GM12878 (cell line): ENCODE results near the gene AFAP1. TPM values are rescaled to one million over a fixed set of nuclear protein-coding genes. Genes with fewer than 3 reads are reported as not detected.

Experiments used
- ATAC-seq: fragments of 200-7000 bp; cut with Tn5 transposase; 3 replicates; pipeline ENCODE4 v1.9.1; 2020; ENCODE audit warnings: mild to moderate bottlenecking, moderate library complexity
- BruUV-seq: library from RNA; stranded (reverse); fragments of 400-500 nt; replicated peaks from 2 replicates; lab custom pipeline; 2021; lab: Mats Ljungman, UMichigan
- CTCF ChIA-PET: fragments of 300-600 bp; sonication (Branson Sonifier 250); formaldehyde crosslinking; extraction: SDS; loops from one replicate; lab custom pipeline; 2021; ENCODE audit warnings: inconsistent platforms; lab: Yijun Ruan, JAX
- POLR2A ChIA-PET: fragments of 350-600 bp; formaldehyde crosslinking; extraction: SDS; loops from one replicate; lab custom pipeline; 2021; ENCODE audit warnings: inconsistent platforms; lab: Charles Lee
- RAD21 ChIA-PET: fragments of 300-600 bp; sonication (Branson Sonifier 250); formaldehyde crosslinking; loops from one replicate; lab custom pipeline; 2023; ENCODE audit warnings: antibody characterized with exemption; ENCODE audit not compliant: unreplicated experiment; lab: Charles Lee
- SMC1A ChIA-PET: fragments of 300-600 bp; sonication (Branson Sonifier 250); formaldehyde crosslinking; loops from one replicate; lab custom pipeline; 2023; ENCODE audit not compliant: unreplicated experiment, uncharacterized antibody; lab: Charles Lee
- DNase-seq: peaks from one replicate; pipeline ENCODE4 v3.0.0-alpha.2; 2011; ENCODE audit warnings: low read depth, low spot score
- FAIRE-seq: peaks from 3 replicates; lab custom pipeline; 2011; peaks lifted over from hg19 to GRCh38; lab: Jason Lieb, UNC
- H2AFZ ChIP-seq: 2 replicates; pipeline ENCODE4 v1.6.0; 2011; ENCODE audit warnings: low read depth, low read length, control low read depth; ENCODE audit not compliant: control insufficient read depth
- H3K27ac ChIP-seq: 2 replicates; pipeline ENCODE4 v1.5.1; 2011; ENCODE audit warnings: control low read depth; ENCODE audit not compliant: control insufficient read depth, insufficient read depth
- H3K27me3 ChIP-seq, 2 experiments: replicated peaks in 1 of 2; 2 replicates each; pipeline versions ENCODE4 v1.6.0 to v1.6.1; 2011; ENCODE audit warnings: low read length in 1 of 2; ENCODE audit not compliant: control insufficient read depth in 2 of 2, insufficient read depth in 2 of 2
- H3K36me3 ChIP-seq, 2 experiments: 2 replicates each; pipeline ENCODE4 v1.5.1; 2011; ENCODE audit warnings: low read length in 1 of 2; ENCODE audit not compliant: control insufficient read depth in 2 of 2, insufficient read depth in 2 of 2
- H3K4me1 ChIP-seq: 2 replicates; pipeline ENCODE4 v1.6.1; 2011; ENCODE audit warnings: mild to moderate bottlenecking, low read length, moderate library complexity, mixed read lengths; ENCODE audit not compliant: control insufficient read depth, insufficient read depth
- H3K4me2 ChIP-seq: 2 replicates; pipeline ENCODE4 v1.6.0; 2011; ENCODE audit warnings: control low read depth; ENCODE audit not compliant: control insufficient read depth, insufficient read depth
- H3K4me3 ChIP-seq: fragments of 200-600 bp; sonication (generic); 2 replicates; pipeline ENCODE4 v1.5.1; 2016
- H3K79me2 ChIP-seq: 2 replicates; pipeline ENCODE4 v1.6.0; 2011; ENCODE audit warnings: low read length; ENCODE audit not compliant: control insufficient read depth, insufficient read depth
- H3K9ac ChIP-seq: 2 replicates; pipeline ENCODE4 v1.8.0; 2011; ENCODE audit warnings: low read length, control low read depth, mixed read lengths; ENCODE audit not compliant: control insufficient read depth, insufficient read depth
- H3K9me3 ChIP-seq: replicated peaks from 3 replicates; pipeline ENCODE4 v1.5.1; 2011; ENCODE audit warnings: mild to moderate bottlenecking, low read length; ENCODE audit not compliant: control insufficient read depth, insufficient read depth
- H4K20me1 ChIP-seq: 2 replicates; pipeline ENCODE4 v1.6.0; 2011; ENCODE audit not compliant: control insufficient read depth, insufficient read depth
- CEBPB ChIP-seq, 2 experiments: fragments of 150-350 bp in 1 of 2; IDR thresholded peaks; 2 replicates each; pipeline ENCODE4 v1.6.1; 2012 to 2014; ENCODE audit warnings: low read depth in 2 of 2, low read length in 2 of 2, borderline replicate concordance in 1 of 2, inconsistent platforms in 1 of 2
- CREB1 ChIP-seq: IDR thresholded peaks from 2 replicates; pipeline ENCODE4 v1.6.1; 2012; ENCODE audit warnings: low read depth, mild to moderate bottlenecking, inconsistent platforms
- FOXM1 ChIP-seq: IDR thresholded peaks from 2 replicates; pipeline ENCODE4 v1.6.1; 2012; ENCODE audit warnings: low read depth, mild to moderate bottlenecking, inconsistent platforms, low read length, moderate library complexity
- MEF2A ChIP-seq: IDR thresholded peaks from 2 replicates; pipeline ENCODE4 v1.6.1; 2011; ENCODE audit warnings: low read depth, mild to moderate bottlenecking, low read length, moderate library complexity; ENCODE audit not compliant: insufficient read depth
- PAX8 ChIP-seq: fragments of 450-650 bp; IDR thresholded peaks from 2 replicates; pipeline ENCODE4 v1.6.1; 2017; ENCODE audit warnings: mild to moderate bottlenecking, moderate library complexity
- RAD21 ChIP-seq: IDR thresholded peaks from 2 replicates; pipeline ENCODE4 v1.6.1; 2011; ENCODE audit warnings: mild to moderate bottlenecking, low read depth, low read length, moderate library complexity; ENCODE audit not compliant: insufficient read depth
- RCOR1 ChIP-seq: conservative IDR thresholded peaks from 2 replicates; pipeline ENCODE4 v1.6.1; 2012; ENCODE audit warnings: low read depth, low read length, improper control_type of control experiment
- SMARCA5 ChIP-seq: fragments of 450-650 bp; IDR thresholded peaks from 2 replicates; pipeline ENCODE4 v1.6.1; 2017; ENCODE audit warnings: mild to moderate bottlenecking
- WGBS: methylation state at CpG from one replicate; pipeline ENCODE4 v1.1.6; 2016; ENCODE audit warnings: low lambda C conversion rate; ENCODE audit not compliant: insufficient replicate concordance, insufficient coverage; ENCODE audit errors: missing lambda C conversion rate; 5-methylcytosine and 5-hydroxymethylcytosine counted together
- in situ Hi-C: fragments of 300-500 bp; cut with MboI; formaldehyde crosslinking; loops from 9 replicates; pipeline ENCODE4 v1.14.3; 2018; ENCODE audit warnings: mixed read lengths
- intact Hi-C: fragments of 100-400 bp; cut with micrococcal nuclease; formaldehyde crosslinking; loops from one replicate; pipeline ENCODE4 v1.14.2; 2022; ENCODE audit not compliant: unreplicated experiment
- polyA plus RNA-seq, 11 experiments: library from polyadenylated mRNA; depleted of rRNA in 4 of 11; unstranded in 6 of 11; stranded (reverse) in 5 of 11; fragments of >200 nt; fragmentation: Nextera tagmentation in 4 of 11; fragmentation: Illumina TruSeq in 1 of 11; extraction: Ambion mirVana in 4 of 11; extraction: Trizol in 1 of 11; gene quantifications; 1 replicate in 1 of 11; 2 replicates in 10 of 11; pipeline versions ENCODE4 v1.2.1 to v1.2.3, GENCODE V29; 2011 to 2016; ENCODE audit warnings: inconsistent platforms in 2 of 11, missing spikeins in 2 of 11, low read depth in 1 of 11
- total RNA-seq, 4 experiments: library from RNA; depleted of rRNA in 3 of 4; stranded (reverse); fragments of >200 nt in 3 of 4; fragmentation: Illumina TruSeq in 1 of 4; extraction: Trizol in 1 of 4; gene quantifications; 2 replicates each; pipeline versions ENCODE4 v1.2.1 to v1.2.3, GENCODE V29; 2013 to 2021
- TF ChIP-seq, protein P1 (sequence below): fragments of 450-650 bp; IDR thresholded peaks from 2 replicates; pipeline ENCODE4 v1.6.1; 2018; ENCODE audit warnings: borderline replicate concordance, mild to moderate bottlenecking; ENCODE audit not compliant: partially characterized antibody

Gene AFAP1
- total and polyA plus RNA-seq, 10 of the 15 experiments (the other 5 are each of a cell fraction or from before 2014, with no cell fraction given) = 0.02 to 0.23 (median 0.09) TPM; not detected in 1

DNA sequence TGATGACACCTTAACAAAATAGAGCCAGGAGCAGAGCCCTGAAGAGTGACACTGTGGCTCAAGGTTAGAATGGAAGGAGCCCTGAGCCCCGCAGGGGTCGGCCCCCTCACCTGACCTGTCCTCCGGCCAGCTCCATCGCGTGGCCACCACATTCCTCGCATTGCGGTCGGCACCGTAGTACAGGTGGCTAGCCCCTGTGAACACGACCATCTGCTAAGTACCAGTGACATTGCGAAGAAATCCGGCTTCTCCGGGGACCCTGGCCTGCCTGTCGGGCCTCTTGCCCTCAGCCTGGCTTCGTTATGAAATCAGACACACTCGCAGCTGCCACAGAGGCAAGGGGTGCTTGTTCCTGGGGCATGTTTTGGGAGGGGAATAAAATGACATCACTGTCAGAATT is 179.0 kb downstream of the AFAP1 start:
- peaks cover 0 to 2% of the 10 kb centered on the region in 2 experiments; a peak in 2 of 4 replicates for H3K27me3 ChIP-seq
- DNase-seq = no peak
- in situ Hi-C loops = no loop called here
- no peaks in the 10 kb centered on the region for H3K36me3 ChIP-seq
- no peak for ATAC-seq
- ChIA-PET CTCF (interaction anchor here (1.0 to 3.2 kb wide), 4 partner anchors 16 to 41 kb away, joined by 4 to 27 read pairs (median 10); no protein-coding TSS in a partner anchor), RAD21 (interaction anchor here (0.5 to 2.2 kb wide), 2 partner anchors 41 to 210 kb away, joined by 3 to 14 read pairs; no protein-coding TSS in a partner anchor), POLR2A (no interaction called here), SMC1A (no interaction called here)
- intact Hi-C loops = loop anchor here (1.0 to 5.0 kb wide), 2 partner anchors 42 to 227 kb away; no protein-coding TSS in a partner anchor
- WGBS = 43% methylated on average over 16 of the region's 16 CpGs
- no peak for TF ChIP-seq FOXM1
- no peak for TF ChIP-seq SMARCA5
- TF ChIP-seq RCOR1 = no peak
- TF ChIP-seq, protein P1, sequence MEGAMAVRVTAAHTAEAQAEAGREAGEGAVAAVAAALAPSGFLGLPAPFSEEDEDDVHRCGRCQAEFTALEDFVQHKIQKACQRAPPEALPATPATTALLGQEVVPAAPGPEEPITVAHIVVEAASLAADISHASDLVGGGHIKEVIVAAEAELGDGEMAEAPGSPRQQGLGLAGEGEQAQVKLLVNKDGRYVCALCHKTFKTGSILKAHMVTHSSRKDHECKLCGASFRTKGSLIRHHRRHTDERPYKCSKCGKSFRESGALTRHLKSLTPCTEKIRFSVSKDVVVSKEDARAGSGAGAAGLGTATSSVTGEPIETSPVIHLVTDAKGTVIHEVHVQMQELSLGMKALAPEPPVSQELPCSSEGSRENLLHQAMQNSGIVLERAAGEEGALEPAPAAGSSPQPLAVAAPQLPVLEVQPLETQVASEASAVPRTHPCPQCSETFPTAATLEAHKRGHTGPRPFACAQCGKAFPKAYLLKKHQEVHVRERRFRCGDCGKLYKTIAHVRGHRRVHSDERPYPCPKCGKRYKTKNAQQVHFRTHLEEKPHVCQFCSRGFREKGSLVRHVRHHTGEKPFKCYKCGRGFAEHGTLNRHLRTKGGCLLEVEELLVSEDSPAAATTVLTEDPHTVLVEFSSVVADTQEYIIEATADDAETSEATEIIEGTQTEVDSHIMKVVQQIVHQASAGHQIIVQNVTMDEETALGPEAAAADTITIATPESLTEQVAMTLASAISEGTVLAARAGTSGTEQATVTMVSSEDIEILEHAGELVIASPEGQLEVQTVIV = no peak
- TF ChIP-seq PAX8 = no peak
- no peak for TF ChIP-seq RAD21
- TF ChIP-seq CREB1 = no peak
- no peak for TF ChIP-seq MEF2A
- no peak for TF ChIP-seq CEBPB (IDR thresholded peaks at IDR 0.05; ENCODE audit: borderline replicate concordance in 1 of 2, low read depth in 2 of 2, low read length in 2 of 2)
- H2AFZ ChIP-seq = no peak overlapping the region
- no peaks in the 10 kb centered on the region for H3K9me3 ChIP-seq
- FAIRE-seq = no peak
- no TSS peak for BruUV-seq
- no peak overlapping the region for H3K4me3 ChIP-seq
- no peaks in the 10 kb centered on the region for H3K79me2 ChIP-seq
- no peak overlapping the region for H3K27ac ChIP-seq
- no peaks in the 10 kb centered on the region for H4K20me1 ChIP-seq
- H3K4me1 ChIP-seq = peaks cover 4% of the 10 kb centered on the region; the same call in 1 of the 2 replicates
- no peak overlapping the region for H3K4me2 ChIP-seq
- no peak overlapping the region for H3K9ac ChIP-seq
